GM19193 (cell line): Measurements from ENCODE around the gene ADAMTSL2.

Experiments
- POLR2A ChIP-seq: IDR thresholded peaks from 4 replicates; pipeline ENCODE4 v1.6.1; 2011; ENCODE audit not compliant: insufficient read depth, insufficient read length; ENCODE audit errors: extremely low read depth

The ADAMTSL2 gene

GRCh38 chr9:133531293-133531692 is 3.2 kb upstream of the ADAMTSL2 start:
- TF ChIP-seq POLR2A: no peak

GRCh38 chr9:133532937-133533668 is 1.4 kb upstream of the ADAMTSL2 start:
- no peak for TF ChIP-seq POLR2A

GRCh38 chr9:133533857-133534256 is 647 bp upstream of the ADAMTSL2 start:
- no peak for TF ChIP-seq POLR2A

- TF ChIP-seq POLR2A: no peak
Observed at GRCh38 chr9:133535306-133535877, 888 bp downstream of the ADAMTSL2 start.

GRCh38 chr9:133536080-133536479 is 1.6 kb downstream of the ADAMTSL2 start:
- no peak for TF ChIP-seq POLR2A

- no peak for TF ChIP-seq POLR2A
Observed at GRCh38 chr9:133536536-133536935, 2.0 kb downstream of the ADAMTSL2 start.

- no peak for TF ChIP-seq POLR2A
Observed at GRCh38 chr9:133537257-133537656, 2.8 kb downstream of the ADAMTSL2 start.

- TF ChIP-seq POLR2A: no peak
Observed at GRCh38 chr9:133538176-133538575, 3.7 kb downstream of the ADAMTSL2 start.

- no peak for TF ChIP-seq POLR2A
Observed at GRCh38 chr9:133538851-133539833, 4.6 kb downstream of the ADAMTSL2 start.

GRCh38 chr9:133539991-133540697 is 5.6 kb downstream of the ADAMTSL2 start:
- TF ChIP-seq POLR2A: no peak

GRCh38 chr9:133540698-133541025 is 6.2 kb downstream of the ADAMTSL2 start:
- no peak for TF ChIP-seq POLR2A

- TF ChIP-seq POLR2A: no peak
Observed at GRCh38 chr9:133542002-133542401, 7.5 kb downstream of the ADAMTSL2 start.

GRCh38 chr9:133543772-133544467 is 9.4 kb downstream of the ADAMTSL2 start:
- TF ChIP-seq POLR2A: no peak
